Lung microvascular endothelial cell (primary cell): ENCODE data around the gene GABRG3. TPM values are rescaled to one million over a fixed set of nuclear protein-coding genes. Genes with fewer than 3 reads are reported as not detected.
A peak's percentile ranks its signal among the peaks of the same experiment; 100 is the strongest.
"Not testable (repeated sequence)": the region's sequence is repeated elsewhere in the genome, so short reads cannot be mapped to it uniquely, and the experiment has no call there.

Source experiments
- DNase-seq, 2 donors: peaks; one replicate each; pipeline versions ENCODE4 v3.0.0 to v3.0.0-alpha.2; 2010; ENCODE audit warnings: low read depth in 2 of 2
- total RNA-seq: library from RNA; depleted of rRNA; stranded (reverse); fragments of >200 nt; gene quantifications from 2 replicates; pipeline ENCODE4 v1.2.1, GENCODE V29; 2014

Gene GABRG3
- total RNA-seq, 1 donor from 2014 or later: not detected

GRCh38 chr15:27327467-27328025, 356.6 kb downstream of the GABRG3 start:
- DNase-seq: no peak

GRCh38 chr15:27328186-27328585, 357.2 kb downstream of the GABRG3 start:
- DNase-seq: no peak

- DNase-seq: no peak
Measured at GRCh38 chr15:27328608-27329007, 357.6 kb downstream of the GABRG3 start.

- no peak for DNase-seq
Measured at GRCh38 chr15:27330326-27330725, 359.3 kb downstream of the GABRG3 start.

- no peak for DNase-seq
Measured at GRCh38 chr15:27336676-27337075, 365.7 kb downstream of the GABRG3 start.

- no peak for DNase-seq
Measured at GRCh38 chr15:27339138-27339537, 368.2 kb downstream of the GABRG3 start.

GRCh38 chr15:27341780-27342343, 370.9 kb downstream of the GABRG3 start:
- no peak for DNase-seq

GRCh38 chr15:27342991-27343390, 372.0 kb downstream of the GABRG3 start:
- DNase-seq: no peak

- DNase-seq: no peak
Measured at GRCh38 chr15:27352136-27352535, 381.2 kb downstream of the GABRG3 start.

- DNase-seq: peak in 1 of 2 donors; percentile 4
Measured at GRCh38 chr15:27353856-27354255, 382.9 kb downstream of the GABRG3 start.

- peak in 1 of 2 donors; percentile 2 for DNase-seq
Measured at GRCh38 chr15:27358751-27359434, 387.9 kb downstream of the GABRG3 start.

- DNase-seq: no peak
Measured at GRCh38 chr15:27359586-27359985, 388.6 kb downstream of the GABRG3 start.

- no peak for DNase-seq
Measured at GRCh38 chr15:27360316-27360715, 389.3 kb downstream of the GABRG3 start.

GRCh38 chr15:27361438-27361837, 390.5 kb downstream of the GABRG3 start:
- no peak for DNase-seq

- DNase-seq: no peak
Measured at GRCh38 chr15:27365456-27365855, 394.5 kb downstream of the GABRG3 start.

- DNase-seq: not testable (repeated sequence)
Measured at GRCh38 chr15:27377391-27377790, 406.4 kb downstream of the GABRG3 start.

- no peak for DNase-seq
Measured at GRCh38 chr15:27382361-27383025, 411.5 kb downstream of the GABRG3 start.

- DNase-seq: no peak
Measured at GRCh38 chr15:27383726-27384125, 412.7 kb downstream of the GABRG3 start.

GRCh38 chr15:27392163-27392562, 421.2 kb downstream of the GABRG3 start:
- DNase-seq: no peak

- no peak for DNase-seq
Measured at GRCh38 chr15:27396521-27396920, 425.5 kb downstream of the GABRG3 start.

GRCh38 chr15:27396996-27397395, 426.0 kb downstream of the GABRG3 start:
- no peak for DNase-seq

GRCh38 chr15:27398631-27399161, 427.7 kb downstream of the GABRG3 start:
- DNase-seq: no peak
